Body of pancreas (tissue), 4 donors: ENCODE data around the gene NOCT.

Experiments
- CTCF ChIP-seq, 7 experiments: fragments of 450-650 bp in 4 of 7; fragments of 200-600 bp in 3 of 7; sonication (generic) in 3 of 7; IDR thresholded peaks; one replicate each; pipeline ENCODE4 v1.5.1; 2016 to 2019; ENCODE audit warnings: antibody characterized with exemption in 7 of 7
- POLR2A ChIP-seq, 3 donors: fragments of 450-650 bp; IDR thresholded peaks; one replicate each; pipeline ENCODE4 v1.6.1; 2016; ENCODE audit warnings: antibody characterized with exemption in 3 of 3, mild to moderate bottlenecking in 2 of 3

- no peak for TF ChIP-seq CTCF (IDR thresholded peaks at IDR 0.05)
- no peak for TF ChIP-seq POLR2A (IDR thresholded peaks at IDR 0.05)
These were observed 45.0 kb downstream of the NOCT start for GRCh38 chr4:139060591-139060990.
